Occipital lobe (tissue), 2 donors: ENCODE results near the gene VENTX. TPM values are rescaled to one million over a fixed set of nuclear protein-coding genes. Genes with fewer than 3 reads are reported as not detected.

Experiments used
- DNase-seq: peaks from one replicate; lab custom pipeline; 2025; lab: John Stamatoyannopoulos, UW
- total RNA-seq: library from RNA; depleted of rRNA; stranded (reverse); fragments of >200 nt; gene quantifications from one replicate; pipeline ENCODE4 v1.2.3, GENCODE V29; 2014

VENTX gene
- total RNA-seq, 1 donor from 2014 or later, result not detected

DNA sequence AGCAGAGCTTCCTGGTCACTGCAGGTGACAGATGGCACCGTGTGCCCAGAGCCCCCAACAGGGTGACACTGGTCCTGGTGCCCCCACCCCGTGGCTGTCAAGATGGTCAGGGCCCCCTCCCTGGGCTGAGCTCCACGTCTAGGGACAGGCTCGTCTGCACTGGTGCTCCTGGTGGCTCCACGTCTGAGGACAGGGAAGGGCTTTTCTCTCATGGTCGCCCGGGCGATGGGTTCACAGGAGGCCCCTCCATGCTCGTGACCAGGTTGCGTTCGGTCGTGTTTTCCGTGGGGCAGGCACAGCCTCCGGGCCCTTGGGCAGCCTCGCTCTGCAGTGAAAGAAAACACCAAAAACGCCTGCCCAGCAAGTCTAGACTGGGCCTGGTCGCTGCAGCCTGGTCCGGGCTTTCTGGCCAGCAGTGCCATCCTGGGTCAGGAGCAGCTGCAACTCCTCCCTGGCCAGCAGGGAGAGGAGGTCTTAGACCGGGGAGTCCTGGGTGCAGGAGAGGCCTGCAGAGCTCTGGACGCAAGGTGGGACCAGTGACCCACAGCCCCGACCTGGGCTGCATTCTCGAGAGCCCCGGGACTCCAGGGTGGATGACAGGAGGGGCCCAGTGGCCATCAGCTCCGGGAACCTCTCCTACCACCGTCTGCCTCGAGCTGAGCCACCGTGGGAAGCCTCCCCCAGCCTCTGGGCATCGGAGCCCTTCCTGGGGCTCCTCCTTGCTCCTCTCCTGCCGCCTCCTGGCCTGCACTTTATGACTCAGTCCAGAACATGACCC is 35.5 kb upstream of the VENTX start:
- no peak for DNase-seq

DNA sequence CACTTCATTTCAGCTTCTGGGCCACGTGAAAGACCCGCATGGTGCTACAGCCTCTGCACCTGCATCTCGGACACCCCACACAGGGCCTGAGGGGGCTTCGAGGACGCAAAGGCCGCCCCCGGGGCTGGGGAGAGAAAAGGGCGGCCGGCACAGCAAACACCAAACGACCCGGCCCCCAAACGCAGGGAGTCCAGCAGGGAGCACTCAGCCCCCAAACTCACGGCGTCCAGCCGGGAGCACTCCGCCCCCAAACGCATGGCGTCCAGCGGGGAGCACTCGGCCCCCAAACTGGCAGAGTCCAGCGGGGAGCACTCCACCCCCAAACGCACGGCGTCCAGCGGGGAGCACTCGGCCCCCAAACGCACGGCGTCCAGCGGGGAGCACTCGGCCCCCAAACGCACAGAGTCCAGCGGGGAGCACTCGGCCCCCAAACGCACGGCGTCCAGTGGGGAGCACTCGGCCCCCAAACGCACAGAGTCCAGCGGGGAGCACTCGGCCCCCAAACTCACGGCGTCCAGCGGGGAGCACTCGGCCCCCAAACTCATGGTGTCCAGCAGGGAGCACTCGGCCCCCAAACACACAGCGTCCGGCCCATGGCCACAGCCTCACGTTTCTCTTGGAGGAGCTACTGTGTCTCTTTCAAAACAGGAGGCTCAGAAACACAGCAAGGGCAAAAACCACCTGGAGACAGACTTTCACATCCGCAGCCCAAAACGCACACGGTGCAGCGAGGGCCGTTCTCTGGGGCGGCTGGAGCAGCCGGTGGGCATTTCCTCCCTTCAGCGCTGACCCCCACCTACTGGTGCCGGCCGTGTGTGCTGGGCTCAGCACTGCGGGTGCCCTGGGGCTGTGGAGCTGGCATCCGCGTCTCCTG is 34.6 kb upstream of the VENTX start:
- DNase-seq, result no peak

DNA sequence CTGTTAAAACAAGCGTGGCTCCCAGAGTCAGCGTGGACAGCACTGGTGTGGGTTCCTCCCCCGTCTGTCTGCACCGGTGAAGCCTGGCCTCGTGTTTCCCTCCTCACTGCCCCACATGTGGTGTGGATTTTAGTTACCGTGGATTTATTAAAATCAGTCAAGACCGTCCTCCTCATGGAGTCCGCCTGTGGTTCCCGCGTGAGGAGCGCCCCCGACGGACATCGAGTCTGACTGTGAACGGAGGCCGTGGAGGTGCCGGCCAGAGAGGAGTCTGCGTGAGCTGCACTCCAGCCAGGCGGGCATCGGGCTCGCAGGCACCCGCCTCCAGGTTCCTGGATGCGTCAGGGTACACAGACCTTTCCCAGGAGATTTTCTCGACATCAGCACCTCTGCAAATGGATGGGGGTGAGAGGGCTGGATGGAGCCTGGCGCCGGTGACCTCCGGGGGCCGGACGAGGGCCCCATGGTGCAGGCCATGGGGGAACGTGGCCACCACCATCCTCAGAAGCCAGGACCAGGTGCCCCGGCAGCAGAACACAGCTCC is 33.9 kb upstream of the VENTX start:
- DNase-seq, result no peak

- DNase-seq, result no peak
These were observed 33.2 kb upstream of the VENTX start for GRCh38 chr10:133204226-133205015.

GRCh38 chr10:133205146-133205545 is 32.5 kb upstream of the VENTX start:
- no peak for DNase-seq

GRCh38 chr10:133206356-133207040 is 31.2 kb upstream of the VENTX start:
- DNase-seq, result no peak

DNA sequence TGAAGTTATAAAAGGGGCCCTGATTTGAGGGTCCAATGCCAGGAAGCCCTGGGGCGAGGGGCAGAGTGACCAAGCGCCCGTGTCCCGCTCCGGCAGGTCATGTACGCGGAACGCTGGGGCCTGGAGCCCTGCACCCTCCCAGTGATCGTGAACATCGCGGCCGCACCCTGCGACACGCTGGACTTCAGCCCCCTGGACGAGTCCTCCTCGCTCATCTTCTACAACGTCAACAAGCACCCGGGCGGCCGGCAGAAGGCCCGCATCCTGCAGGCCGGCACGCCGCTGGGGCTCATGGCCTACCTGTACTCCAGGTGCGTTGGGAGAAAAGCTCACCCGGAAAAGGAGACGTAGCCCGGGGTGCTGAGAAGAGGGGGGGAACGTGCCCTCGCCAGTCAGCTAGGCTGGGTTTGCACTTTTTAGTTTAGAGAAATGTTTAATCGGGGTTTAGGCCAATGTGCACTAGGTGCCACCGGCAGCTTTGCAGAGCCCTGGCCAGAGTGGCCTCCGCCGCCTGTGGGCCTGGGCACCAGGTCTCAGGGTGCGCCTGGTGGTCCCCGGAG is 30.5 kb upstream of the VENTX start:
- DNase-seq, result no peak

- no peak for DNase-seq
These were observed 30.0 kb upstream of the VENTX start for GRCh38 chr10:133207627-133208026.

- DNase-seq, result no peak
These were observed 29.2 kb upstream of the VENTX start for GRCh38 chr10:133208466-133208865.

DNA sequence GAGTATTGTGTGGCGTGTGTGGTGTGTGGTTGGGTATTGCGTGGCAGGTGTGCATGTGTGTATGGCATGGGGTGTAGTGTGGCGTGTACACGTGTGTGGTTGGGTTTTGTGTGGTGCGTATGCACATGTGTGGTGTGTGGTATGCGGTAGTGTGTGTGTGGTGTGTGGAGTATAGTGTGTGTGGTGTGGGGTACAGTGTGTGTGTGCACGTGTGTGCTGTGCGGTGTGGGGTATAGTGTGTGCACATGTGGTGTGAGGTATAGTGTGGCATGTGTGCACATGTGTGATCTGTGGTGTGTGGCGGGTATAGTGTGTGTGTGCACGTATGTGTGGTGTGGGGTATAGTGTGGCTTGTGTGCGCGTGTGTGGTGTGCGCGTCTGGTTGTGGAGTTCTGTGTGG is 28.5 kb upstream of the VENTX start:
- DNase-seq, result no peak

DNA sequence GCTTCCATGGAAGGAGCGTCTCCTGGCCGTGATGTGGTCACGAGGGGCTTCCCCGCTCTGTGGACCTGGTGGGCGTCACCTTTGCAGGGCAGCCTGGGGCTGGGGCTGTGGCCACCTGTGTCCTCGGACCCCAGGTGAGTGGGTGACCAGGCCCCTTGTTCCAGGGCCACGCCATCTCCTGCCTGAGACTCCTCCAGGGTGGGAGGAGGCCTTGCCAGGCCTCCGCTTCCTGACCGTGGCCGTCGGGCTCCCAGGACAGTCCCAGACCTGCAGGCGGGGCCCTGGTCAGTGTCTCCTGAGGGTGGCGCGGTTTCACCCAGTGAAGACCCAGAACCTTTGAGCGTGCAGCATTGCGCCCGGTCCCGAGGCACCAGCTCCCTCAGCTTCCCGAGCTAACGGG is 28.0 kb upstream of the VENTX start:
- no peak for DNase-seq

- no peak for DNase-seq
These were observed 27.1 kb upstream of the VENTX start for GRCh38 chr10:133210398-133211140.

GRCh38 chr10:133211141-133211830 is 26.4 kb upstream of the VENTX start:
- DNase-seq, result no peak

DNA sequence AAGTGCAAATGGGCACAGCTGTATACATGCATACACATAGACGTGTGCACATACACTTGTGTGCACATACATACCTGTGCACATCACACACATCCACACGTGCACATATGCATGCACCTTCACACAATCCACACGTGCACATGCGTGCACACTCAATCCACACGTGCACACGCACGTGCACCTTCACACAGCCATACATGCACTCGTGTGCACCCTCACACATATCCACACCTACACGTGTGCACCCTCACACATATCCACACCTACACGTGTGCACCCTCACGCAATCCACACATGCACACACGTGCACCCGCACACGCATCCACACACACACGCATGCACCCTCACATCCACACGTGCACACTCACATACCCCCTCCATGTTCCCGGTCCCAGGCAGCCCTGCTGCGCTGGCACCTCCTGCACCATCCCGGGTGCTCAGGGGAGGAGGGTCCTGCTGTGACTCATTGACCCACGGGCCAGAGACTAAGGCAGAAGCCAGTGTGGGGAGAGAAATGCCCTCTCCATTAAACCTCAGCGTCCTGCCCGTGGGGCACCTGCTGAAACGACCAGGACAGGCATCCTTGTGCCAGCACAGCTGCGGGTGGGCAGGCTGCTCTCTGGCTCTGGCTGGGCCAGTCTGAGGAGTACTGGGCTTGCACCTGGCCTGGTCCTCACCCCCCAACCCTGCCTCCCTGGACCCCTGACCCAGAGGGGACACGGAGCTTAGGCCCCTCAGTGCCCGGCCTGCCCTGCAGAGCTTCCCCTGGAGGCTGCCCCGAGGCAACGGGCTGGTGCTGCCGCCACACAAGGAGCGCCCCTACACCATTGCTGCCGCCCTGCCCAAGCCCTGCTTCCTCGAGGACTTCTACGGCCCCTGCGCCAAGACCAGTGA is 25.4 kb upstream of the VENTX start:
- DNase-seq, result no peak

- DNase-seq, result no peak
These were observed 24.7 kb upstream of the VENTX start for GRCh38 chr10:133212853-133213494.

DNA sequence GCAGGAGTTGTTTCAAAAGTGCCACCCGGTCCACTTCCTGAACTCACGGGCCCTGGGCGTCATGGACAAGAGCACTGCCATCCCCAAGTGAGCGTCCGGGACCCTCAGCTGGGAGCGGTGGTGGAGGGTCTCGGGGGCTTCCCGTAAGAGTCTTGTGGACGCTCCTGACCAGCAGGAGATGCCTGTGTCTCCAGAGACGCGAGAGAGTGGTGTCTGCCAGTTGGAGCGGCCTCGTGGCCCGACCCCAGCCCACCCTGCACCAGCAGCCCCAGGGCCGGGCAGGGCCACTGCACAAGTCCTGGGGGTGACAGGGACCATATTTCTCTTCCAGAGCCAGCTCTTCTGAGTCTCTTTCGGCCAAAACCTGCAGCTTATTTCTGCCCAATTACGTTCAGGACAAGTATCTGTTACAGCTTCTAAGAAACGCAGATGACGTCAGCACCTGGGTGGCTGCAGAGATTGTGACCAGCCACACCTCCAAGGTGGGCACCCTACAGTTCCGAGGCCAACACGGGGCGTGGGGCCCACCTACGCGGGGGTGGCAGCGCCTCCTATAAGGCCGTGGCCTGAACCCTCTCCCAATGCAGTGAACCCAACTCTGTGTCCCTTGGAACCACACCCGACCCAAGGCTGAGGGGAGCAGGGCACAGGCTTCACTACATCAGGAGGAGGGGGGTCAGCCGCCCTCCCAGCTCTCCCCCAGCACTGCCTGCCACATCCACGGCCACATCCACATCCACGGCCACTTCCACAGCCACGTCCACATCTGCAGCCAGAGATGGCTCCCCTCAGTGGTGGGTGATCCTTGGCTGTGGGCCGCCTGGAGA is 23.8 kb upstream of the VENTX start:
- no peak for DNase-seq
